Neural crest cell (in vitro differentiated cells): ENCODE measurements around the gene MAP3K7CL. TPM values are rescaled to one million over a fixed set of nuclear protein-coding genes. Genes with fewer than 3 reads are reported as not detected.

ENCODE experiments used
- DNase-seq: peaks from one replicate; pipeline ENCODE4 v3.0.0; 2021; ENCODE audit warnings: low read depth, mixed read lengths, low spot score
- H3K27ac Mint-ChIP-seq: one replicate; pipeline ENCODE4 v1.8.0; 2021; ENCODE audit warnings: mild to moderate bottlenecking, mixed read lengths; ENCODE audit not compliant: unreplicated experiment
- H3K27me3 Mint-ChIP-seq: 2 replicates; pipeline ENCODE4 v1.8.0; 2021; ENCODE audit warnings: low read depth, mild to moderate bottlenecking, mixed read lengths
- H3K36me3 Mint-ChIP-seq: 2 replicates; pipeline ENCODE4 v1.8.0; 2021; ENCODE audit warnings: low read depth, mild to moderate bottlenecking, mixed read lengths
- H3K4me1 Mint-ChIP-seq: 2 replicates; pipeline ENCODE4 v1.8.0; 2021; ENCODE audit warnings: mixed read lengths
- H3K4me3 Mint-ChIP-seq: one replicate; pipeline ENCODE4 v1.8.0; 2021; ENCODE audit warnings: mild to moderate bottlenecking, mixed read lengths
- H3K9me3 Mint-ChIP-seq: 2 replicates; pipeline ENCODE4 v1.8.0; 2021; ENCODE audit warnings: mixed read lengths
- total RNA-seq: library from RNA; stranded (reverse); gene quantifications from 2 replicates; pipeline ENCODE4 v1.2.1, GENCODE V29; 2021
- TF ChIP-seq, protein P1 (sequence below): fragments of 200-600 bp; sonication (generic); conservative IDR thresholded peaks from 2 replicates; pipeline ENCODE4 v1.5.0; 2021; ENCODE audit warnings: antibody characterized with exemption, mild to moderate bottlenecking

MAP3K7CL gene
- total RNA-seq, 1 donor from 2014 or later = not detected

DNA sequence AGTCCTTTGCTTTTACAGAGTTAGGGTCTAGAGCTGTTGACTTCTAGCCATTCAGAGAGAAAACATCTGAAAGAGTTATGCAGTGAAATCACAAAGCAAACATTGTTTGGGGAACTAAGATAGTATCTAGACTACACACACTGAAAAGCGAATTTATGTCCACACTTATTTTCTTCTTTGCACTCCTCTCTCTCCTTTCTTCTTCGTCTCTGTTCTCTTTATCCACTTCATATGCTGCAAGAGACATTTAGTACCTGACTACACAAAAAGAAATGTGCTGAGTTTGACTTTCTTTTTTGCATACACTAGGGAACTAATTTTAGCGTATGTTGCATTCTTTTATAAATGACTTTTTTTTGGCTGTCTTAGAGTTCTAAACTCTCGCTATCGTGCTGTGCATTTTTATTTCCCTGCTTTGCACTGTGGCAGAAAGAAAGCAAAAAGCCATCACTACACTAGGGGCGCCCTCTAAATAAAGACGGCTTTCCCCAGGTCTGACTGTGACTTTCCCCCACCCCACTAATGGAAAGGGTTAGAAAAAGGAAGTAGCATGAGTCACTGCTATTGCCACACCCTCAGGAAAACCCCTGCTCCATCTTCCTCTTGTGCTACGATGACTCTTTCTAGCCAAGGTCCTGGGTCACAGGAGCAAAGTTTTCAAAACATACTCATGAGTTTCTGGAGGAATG, 65.7 kb downstream of the MAP3K7CL start:
- H3K27me3 Mint-ChIP-seq = no peaks in the 10 kb centered on the region
- H3K4me1 Mint-ChIP-seq = peaks cover 40% of the 10 kb centered on the region
- TF ChIP-seq, protein P1, sequence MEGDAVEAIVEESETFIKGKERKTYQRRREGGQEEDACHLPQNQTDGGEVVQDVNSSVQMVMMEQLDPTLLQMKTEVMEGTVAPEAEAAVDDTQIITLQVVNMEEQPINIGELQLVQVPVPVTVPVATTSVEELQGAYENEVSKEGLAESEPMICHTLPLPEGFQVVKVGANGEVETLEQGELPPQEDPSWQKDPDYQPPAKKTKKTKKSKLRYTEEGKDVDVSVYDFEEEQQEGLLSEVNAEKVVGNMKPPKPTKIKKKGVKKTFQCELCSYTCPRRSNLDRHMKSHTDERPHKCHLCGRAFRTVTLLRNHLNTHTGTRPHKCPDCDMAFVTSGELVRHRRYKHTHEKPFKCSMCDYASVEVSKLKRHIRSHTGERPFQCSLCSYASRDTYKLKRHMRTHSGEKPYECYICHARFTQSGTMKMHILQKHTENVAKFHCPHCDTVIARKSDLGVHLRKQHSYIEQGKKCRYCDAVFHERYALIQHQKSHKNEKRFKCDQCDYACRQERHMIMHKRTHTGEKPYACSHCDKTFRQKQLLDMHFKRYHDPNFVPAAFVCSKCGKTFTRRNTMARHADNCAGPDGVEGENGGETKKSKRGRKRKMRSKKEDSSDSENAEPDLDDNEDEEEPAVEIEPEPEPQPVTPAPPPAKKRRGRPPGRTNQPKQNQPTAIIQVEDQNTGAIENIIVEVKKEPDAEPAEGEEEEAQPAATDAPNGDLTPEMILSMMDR = peak; percentile 34
- DNase-seq = no peak
- no peak overlapping the region for H3K27ac Mint-ChIP-seq
- H3K36me3 Mint-ChIP-seq = peaks cover 7% of the 10 kb centered on the region
- no peak overlapping the region for H3K4me3 Mint-ChIP-seq
- peaks cover 14% of the 10 kb centered on the region for H3K9me3 Mint-ChIP-seq

DNA sequence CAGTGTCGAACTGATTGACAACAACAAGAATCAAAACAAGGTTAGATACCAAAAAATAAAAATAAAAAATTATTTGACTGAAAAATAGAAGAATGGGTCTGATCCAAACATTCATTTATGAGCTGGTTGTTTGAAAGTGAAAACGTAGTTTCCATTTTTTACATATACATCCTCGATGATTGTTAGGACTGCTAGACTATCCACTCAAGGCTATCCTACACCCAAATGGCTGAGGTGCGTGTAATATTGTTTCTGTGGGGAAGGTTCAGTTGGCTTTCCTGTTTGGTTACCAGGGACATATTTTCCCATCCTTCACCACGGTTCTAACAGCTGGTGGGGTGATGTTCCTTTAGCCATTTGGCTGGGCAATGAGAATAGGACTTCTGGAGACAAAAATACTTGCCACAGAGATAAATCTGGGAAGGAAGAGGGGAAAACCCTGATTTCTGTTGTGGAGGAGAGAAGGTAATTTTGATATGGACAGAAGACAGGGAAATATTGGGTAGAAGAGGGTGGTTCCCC, 66.3 kb downstream of the MAP3K7CL start:
- Mint-ChIP-seq H3K4me1 (peaks cover 40% of the 10 kb centered on the region), H3K27me3 (no peaks in the 10 kb centered on the region), H3K27ac (no peak overlapping the region), H3K36me3 (peaks cover 10% of the 10 kb centered on the region), H3K9me3 (peaks cover 15% of the 10 kb centered on the region), H3K4me3 (no peak overlapping the region)
- no peak for DNase-seq
- TF ChIP-seq, protein P1 = no peak

DNA sequence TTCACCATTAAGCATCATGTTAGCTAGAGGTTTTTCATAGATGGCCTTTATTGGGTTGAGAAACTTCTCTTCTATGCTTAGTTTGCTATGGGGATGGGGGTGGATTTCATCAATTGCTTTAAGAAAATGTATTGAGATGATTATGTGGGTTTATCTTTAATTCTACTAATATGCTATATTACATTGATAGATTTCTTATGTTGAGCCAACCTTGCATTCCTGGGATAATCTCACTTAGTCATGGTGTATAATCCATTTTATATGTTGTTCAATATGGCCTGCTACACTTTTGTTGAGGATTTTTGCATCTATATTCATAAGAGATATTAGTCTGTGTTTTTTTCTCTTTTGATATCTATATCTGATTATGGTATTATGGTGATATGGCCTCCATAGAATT, 70.7 kb downstream of the MAP3K7CL start:
- DNase-seq = no peak
- Mint-ChIP-seq H3K36me3 (peaks cover 10% of the 10 kb centered on the region), H3K9me3 (peaks cover 15% of the 10 kb centered on the region), H3K4me3 (no peak overlapping the region), H3K4me1 (peaks cover 9% of the 10 kb centered on the region), H3K27me3 (no peaks in the 10 kb centered on the region), H3K27ac (no peak overlapping the region)
- TF ChIP-seq, protein P1 = no peak

GRCh38 chr21:29205009-29205408, 74.6 kb downstream of the MAP3K7CL start:
- H3K9me3 Mint-ChIP-seq = peaks cover 11% of the 10 kb centered on the region
- H3K4me3 Mint-ChIP-seq = no peak overlapping the region
- H3K4me1 Mint-ChIP-seq = peaks cover 10% of the 10 kb centered on the region
- no peak for DNase-seq
- H3K36me3 Mint-ChIP-seq = peaks cover 7% of the 10 kb centered on the region
- H3K27me3 Mint-ChIP-seq = no peaks in the 10 kb centered on the region
- no peak overlapping the region for H3K27ac Mint-ChIP-seq
- TF ChIP-seq, protein P1 = no peak

GRCh38 chr21:29205988-29206387, 75.5 kb downstream of the MAP3K7CL start:
- Mint-ChIP-seq H3K27me3 (no peaks in the 10 kb centered on the region), H3K9me3 (peaks cover 5% of the 10 kb centered on the region), H3K4me1 (peaks cover 10% of the 10 kb centered on the region), H3K27ac (no peak overlapping the region), H3K36me3 (peaks cover 5% of the 10 kb centered on the region), H3K4me3 (no peak overlapping the region)
- TF ChIP-seq, protein P1 = no peak
- no peak for DNase-seq
